Germinal center (tissue), 1 donor: ENCODE measurements around the gene BIRC7.
A peak's percentile ranks its signal among the peaks of the same experiment; 100 is the strongest.

Experiments used
- DNase-seq: peaks from one replicate; pipeline ENCODE4 v3.0.0; 2012; ENCODE audit warnings: mixed read lengths, low spot score

BIRC7 gene

DNA sequence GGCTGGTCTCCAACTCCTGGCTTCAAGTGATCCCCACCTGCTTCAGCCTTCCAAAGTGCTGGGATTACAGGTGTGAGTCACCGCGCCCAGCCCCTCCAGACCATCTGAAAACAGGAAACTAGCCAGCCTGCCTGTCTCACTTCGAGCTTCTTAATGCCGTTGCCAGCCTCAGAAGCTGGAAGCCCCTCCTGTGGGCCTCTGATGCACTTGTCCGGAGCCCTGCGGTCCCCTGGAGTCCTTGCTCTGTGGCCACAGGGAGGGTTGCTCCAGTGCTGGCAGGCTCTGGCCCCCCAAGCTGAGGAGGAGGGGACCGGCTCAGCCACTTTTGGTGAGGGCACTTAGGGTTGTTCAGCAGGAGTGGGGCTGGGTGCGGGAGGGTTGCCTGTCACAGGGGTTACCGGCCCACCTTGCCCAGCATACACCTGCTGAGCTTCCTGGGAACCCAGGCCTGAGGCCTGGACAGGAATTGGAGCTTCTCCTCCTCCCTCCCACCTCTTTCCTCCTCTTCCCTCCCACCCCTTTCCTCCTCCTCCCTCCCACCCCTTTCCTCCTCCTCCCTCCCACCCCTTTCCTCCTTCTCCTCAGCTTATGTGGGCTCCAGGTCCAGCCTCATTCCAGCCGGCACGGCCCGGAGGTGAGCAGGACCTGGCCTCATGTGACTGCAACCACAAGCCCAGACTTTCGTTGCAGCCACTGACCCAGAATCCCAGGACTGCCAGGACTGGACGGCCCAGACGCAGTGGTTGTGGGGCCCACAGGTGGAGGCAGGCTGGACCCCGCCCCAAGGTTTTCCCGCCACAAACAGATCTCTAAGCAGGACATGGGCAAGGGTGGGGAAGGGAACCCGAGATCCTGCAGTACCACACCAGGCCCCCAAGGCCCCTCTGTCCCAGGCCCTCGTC, 9.4 kb upstream of the BIRC7 start:
- no peak for DNase-seq

GRCh38 chr20:63227260-63227659, 8.4 kb upstream of the BIRC7 start:
- no peak for DNase-seq

DNA sequence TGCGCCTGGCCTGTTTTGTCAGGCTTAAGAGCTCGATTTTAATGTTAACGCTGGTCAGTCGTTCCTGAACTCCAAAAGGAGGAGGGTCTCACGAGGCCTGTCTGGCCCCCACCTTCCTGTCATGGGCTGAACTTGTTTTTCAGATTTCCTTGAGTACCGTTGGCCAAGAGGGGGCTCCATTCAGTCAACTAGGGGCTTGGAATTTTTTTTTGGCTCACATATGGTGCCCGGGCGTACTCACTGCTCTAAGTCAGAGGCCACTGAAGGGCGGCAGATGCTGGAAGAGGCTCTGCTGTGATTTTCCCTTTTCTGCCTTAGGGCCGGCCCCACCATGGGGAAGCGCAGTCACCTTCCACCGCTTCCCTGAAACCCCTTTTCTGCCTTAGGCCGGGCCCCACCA, 6.9 kb upstream of the BIRC7 start:
- no peak for DNase-seq

GRCh38 chr20:63230800-63231268, 4.9 kb upstream of the BIRC7 start:
- no peak for DNase-seq

GRCh38 chr20:63232235-63233060, 3.3 kb upstream of the BIRC7 start:
- no peak for DNase-seq

- DNase-seq = no peak
Measured at GRCh38 chr20:63233061-63233344, 2.7 kb upstream of the BIRC7 start.

DNA sequence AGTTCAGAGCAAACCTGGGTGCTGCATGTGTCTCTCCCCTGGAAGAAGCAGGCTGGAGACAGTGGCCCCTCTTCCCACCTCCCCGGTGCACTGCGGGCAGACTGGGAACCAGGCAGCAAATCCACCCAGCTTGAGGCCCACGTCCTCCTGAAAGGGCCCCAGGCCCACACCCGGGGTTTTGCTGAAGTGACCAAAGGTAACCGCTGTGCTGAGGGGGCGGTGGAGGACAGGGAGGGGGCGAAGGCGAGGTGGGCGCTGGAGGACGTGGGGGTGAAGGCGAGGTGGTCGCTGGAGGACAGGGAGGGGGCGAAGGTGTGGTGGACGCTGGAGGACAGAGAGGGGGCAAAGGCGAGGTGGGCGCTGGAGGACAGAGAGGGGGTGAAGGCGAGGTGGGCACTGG, 1.8 kb upstream of the BIRC7 start:
- no peak for DNase-seq

DNA sequence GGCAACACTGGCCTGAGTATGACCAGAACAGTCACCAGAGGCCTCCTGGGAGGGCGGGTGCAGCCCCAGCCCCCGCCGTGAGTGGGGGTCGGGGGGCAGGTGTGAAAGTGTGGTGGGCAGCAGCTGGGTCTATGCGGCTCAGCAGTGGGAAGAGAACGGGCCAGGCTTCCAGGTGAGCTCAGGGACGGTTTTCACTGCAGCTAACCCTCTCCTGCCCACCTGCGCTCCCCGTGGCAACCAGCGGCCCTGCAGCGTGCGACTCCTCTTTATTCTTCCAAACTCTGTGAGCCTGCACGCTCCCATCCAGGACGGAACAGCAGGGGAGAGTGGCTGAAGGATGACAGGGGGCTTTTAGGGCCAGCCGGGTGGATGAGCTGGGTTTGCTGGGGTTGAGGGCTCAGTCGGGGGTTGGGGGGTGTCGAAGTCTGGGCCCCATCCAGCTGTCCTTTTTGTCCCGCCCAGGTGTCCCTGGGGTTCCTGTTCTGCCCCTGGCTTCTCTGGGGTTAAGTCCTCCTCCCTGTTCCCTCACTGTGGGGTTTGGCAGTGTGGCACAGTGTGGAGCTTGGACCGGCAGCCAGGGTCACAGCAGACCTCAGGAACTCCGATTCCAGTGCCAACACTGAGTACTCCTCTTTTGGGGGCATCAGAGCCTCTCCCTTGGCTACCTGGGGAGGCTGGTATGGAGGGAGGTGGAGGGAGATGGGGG, 859 bp upstream of the BIRC7 start:
- peak; percentile 29 for DNase-seq

DNA sequence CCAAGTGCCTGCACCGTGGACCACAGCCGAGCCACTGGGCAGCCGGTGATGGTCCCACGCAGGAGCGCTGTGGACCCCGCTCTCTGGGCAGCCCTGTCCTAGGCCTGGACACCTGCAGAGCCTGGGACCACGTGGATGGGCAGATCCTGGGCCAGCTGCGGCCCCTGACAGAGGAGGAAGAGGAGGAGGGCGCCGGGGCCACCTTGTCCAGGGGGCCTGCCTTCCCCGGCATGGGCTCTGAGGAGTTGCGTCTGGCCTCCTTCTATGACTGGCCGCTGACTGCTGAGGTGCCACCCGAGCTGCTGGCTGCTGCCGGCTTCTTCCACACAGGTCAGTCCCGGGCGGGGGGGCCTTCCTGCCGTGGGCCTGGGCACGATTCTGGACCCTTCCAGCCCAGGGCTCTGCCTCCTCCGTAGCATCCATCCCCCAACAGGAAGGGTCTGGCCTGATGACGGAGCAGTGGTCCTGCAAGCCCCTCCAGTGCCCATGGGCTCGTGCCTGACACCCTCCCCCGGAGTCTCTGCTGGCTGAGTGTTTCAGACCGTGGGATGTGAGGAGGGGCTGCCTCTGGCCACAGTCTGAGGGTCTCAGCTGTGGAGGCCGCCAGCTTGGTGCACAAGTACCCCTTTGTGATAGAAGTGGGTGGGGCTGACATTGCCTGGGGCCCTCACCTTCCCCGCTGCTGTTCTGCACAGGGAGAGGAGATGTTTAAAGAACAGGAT, 572 bp downstream of the BIRC7 start:
- DNase-seq = no peak

GRCh38 chr20:63238031-63238430, 2.3 kb downstream of the BIRC7 start:
- no peak for DNase-seq

- DNase-seq = no peak
Measured at GRCh38 chr20:63238514-63239125, 2.9 kb downstream of the BIRC7 start.

DNA sequence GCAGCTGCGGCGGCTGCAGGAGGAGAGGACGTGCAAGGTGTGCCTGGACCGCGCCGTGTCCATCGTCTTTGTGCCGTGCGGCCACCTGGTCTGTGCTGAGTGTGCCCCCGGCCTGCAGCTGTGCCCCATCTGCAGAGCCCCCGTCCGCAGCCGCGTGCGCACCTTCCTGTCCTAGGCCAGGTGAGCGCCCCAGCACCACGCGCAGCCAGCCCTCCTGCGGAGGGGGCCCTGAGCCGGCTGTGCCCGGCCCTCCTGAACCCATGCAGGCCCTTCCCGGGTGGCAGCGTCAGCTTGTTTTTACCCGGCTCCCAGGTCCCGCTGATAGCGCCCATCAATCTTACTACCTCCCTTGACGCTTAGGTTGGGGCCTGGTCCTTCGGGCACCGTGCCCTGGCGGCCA, 3.7 kb downstream of the BIRC7 start:
- no peak for DNase-seq

DNA sequence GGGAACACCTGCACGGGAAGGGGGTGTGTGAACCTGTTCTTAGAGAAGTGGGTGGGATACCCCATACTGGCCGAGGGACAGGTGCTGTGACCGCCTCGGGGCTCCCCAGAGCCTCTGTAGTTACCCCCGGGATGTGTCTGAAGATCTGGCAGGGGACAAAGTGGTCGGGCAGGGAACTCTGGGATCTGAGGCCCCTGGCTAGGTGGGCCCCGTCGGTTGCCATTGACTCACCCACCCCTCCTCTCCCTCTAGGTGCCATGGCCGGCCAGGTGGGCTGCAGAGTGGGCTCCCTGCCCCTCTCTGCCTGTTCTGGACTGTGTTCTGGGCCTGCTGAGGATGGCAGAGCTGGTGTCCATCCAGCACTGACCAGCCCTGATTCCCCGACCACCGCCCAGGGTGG, 4.3 kb downstream of the BIRC7 start:
- DNase-seq = no peak

DNA sequence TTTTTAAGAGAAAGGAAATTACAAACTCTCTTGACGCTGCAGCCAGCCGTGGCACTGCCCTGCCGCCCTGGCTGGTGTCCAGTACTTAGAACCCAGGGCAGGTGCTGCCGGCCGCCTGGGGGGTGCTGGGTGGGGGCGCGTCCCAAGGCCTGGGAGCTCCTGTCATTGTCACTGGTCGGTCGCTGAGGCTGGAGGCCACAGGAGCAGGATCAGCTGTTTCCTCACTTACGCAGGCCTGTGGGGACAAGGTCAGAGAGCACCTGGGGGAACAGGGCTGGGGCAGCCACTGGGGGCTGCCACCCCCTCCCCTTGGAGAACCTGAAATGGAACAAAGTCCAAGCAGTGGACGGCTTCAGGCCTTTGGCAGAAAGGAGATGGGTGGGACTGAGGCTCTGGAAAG, 5.6 kb downstream of the BIRC7 start:
- no peak for DNase-seq

DNA sequence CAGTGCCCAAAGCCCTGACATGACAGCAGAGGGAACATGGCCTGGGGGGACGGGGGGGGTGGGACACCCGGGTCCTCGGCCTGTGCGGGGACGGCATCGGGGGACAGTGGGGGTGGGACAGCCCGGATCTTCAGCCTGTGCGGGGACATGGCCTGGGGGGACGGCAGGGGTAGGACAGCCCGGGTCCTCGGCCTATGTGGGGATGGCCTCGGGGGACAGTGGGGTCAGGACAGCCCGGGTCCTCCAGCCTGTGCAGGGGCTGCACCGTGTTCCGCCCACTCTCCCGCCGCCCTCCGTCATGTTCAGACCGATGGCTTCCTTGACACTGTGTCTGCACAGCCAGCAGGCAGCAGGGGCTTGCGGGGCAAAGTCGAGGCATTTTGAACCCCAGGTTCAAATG, 7.0 kb downstream of the BIRC7 start:
- DNase-seq = no peak

GRCh38 chr20:63243604-63244247, 8.0 kb downstream of the BIRC7 start:
- no peak for DNase-seq

- DNase-seq = no peak
Measured at GRCh38 chr20:63244468-63244867, 8.8 kb downstream of the BIRC7 start.

GRCh38 chr20:63246490-63247288, 11.0 kb downstream of the BIRC7 start:
- DNase-seq = no peak

GRCh38 chr20:63247671-63248228, 12.0 kb downstream of the BIRC7 start:
- no peak for DNase-seq
